ENCODE data around the gene CA5B. TPM values are rescaled to one million over a fixed set of nuclear protein-coding genes. Genes with fewer than 3 reads are reported as not detected.

Gene CA5B
- total RNA-seq, 2 donors from 2014 or later, result 14.0 to 31.7 TPM

- no peak for TF ChIP-seq CTCF (conservative IDR thresholded peaks at IDR 0.05)
These were observed 70.2 kb downstream of the CA5B start for GRCh38 chrX:15808254-15808653.

GRCh38 chrX:15812192-15812938 lies 74.3 kb downstream of the CA5B start:
- DNase-seq, result no peak
- Mint-ChIP-seq H3K27ac (no peak overlapping the region), H3K36me3 (ENCODE audit: low read depth) (peaks cover 79% of the 10 kb centered on the region), H3K27me3 (ENCODE audit: insufficient read depth) (no peaks in the 10 kb centered on the region), H3K4me3 (no peak overlapping the region), H3K4me1 (peaks cover 9% of the 10 kb centered on the region), H3K9me3 (no peaks in the 10 kb centered on the region)
- Histone ChIP-seq H3K4me3 (ENCODE audit: low read length) (no peak overlapping the region), H3K4me1 (ENCODE audit: control insufficient read depth, insufficient read depth, low read length) (no peaks in the 10 kb centered on the region), H3K36me3 (ENCODE audit: control insufficient read depth, insufficient read depth, low read length) (peaks cover 47% of the 10 kb centered on the region), H3K27ac (ENCODE audit: low read depth, low read length) (no peak overlapping the region), H3K9me3 (ENCODE audit: control insufficient read depth, low read length) (no peaks in the 10 kb centered on the region), H3K9ac (ENCODE audit: extremely low read depth, low read length, poor library complexity, severe bottlenecking) (no peak overlapping the region), H3K27me3 (ENCODE audit: control insufficient read depth, insufficient read depth, low read length, poor library complexity, severe bottlenecking) (no peaks in the 10 kb centered on the region)
- 98% methylated on average over 6 of the region's 8 CpGs; no CpG with 5 or more reads in 1 of the 2 experiments for WGBS, 2 experiments (ENCODE audit: insufficient coverage in 1 of 2, insufficient read length in 1 of 2)
- TF ChIP-seq CTCF (conservative IDR thresholded peaks at IDR 0.05), result no peak

More at GRCh38 chrX:15808254-15808653, 70.2 kb downstream of the CA5B start:
- no peaks in the 10 kb centered on the region for H3K27me3 ChIP-seq (ENCODE audit: control insufficient read depth, insufficient read depth, low read length, poor library complexity, severe bottlenecking)
- Mint-ChIP-seq H3K27ac (no peak overlapping the region), H3K27me3 (ENCODE audit: insufficient read depth) (no peaks in the 10 kb centered on the region), H3K9me3 (no peaks in the 10 kb centered on the region), H3K4me3 (no peak overlapping the region), H3K36me3 (ENCODE audit: low read depth) (peaks cover 78% of the 10 kb centered on the region), H3K4me1 (no peaks in the 10 kb centered on the region)
- no peak overlapping the region for H3K4me3 ChIP-seq (ENCODE audit: low read length)
- no peak overlapping the region for H3K9ac ChIP-seq (ENCODE audit: extremely low read depth, low read length, poor library complexity, severe bottlenecking)
- H3K9me3 ChIP-seq (ENCODE audit: control insufficient read depth, low read length), result no peaks in the 10 kb centered on the region
- DNase-seq, result no peak
- H3K36me3 ChIP-seq (ENCODE audit: control insufficient read depth, insufficient read depth, low read length), result peaks cover 40% of the 10 kb centered on the region
- H3K27ac ChIP-seq (ENCODE audit: low read depth, low read length), result no peak overlapping the region
- 100% methylated on average over 2 of the region's 4 CpGs; no CpG with 5 or more reads in 1 of the 2 experiments for WGBS, 2 experiments (ENCODE audit: insufficient coverage in 1 of 2, insufficient read length in 1 of 2)
- H3K4me1 ChIP-seq (ENCODE audit: control insufficient read depth, insufficient read depth, low read length), result no peaks in the 10 kb centered on the region

GRCh38 chrX:15813416-15813815 lies 75.3 kb downstream of the CA5B start:
- Histone ChIP-seq H3K36me3 (ENCODE audit: control insufficient read depth, insufficient read depth, low read length) (peaks cover 53% of the 10 kb centered on the region), H3K4me1 (ENCODE audit: control insufficient read depth, insufficient read depth, low read length) (no peaks in the 10 kb centered on the region), H3K4me3 (ENCODE audit: low read length) (no peak overlapping the region), H3K9ac (ENCODE audit: extremely low read depth, low read length, poor library complexity, severe bottlenecking) (no peak overlapping the region), H3K27ac (ENCODE audit: low read depth, low read length) (no peak overlapping the region), H3K27me3 (ENCODE audit: control insufficient read depth, insufficient read depth, low read length, poor library complexity, severe bottlenecking) (no peaks in the 10 kb centered on the region), H3K9me3 (ENCODE audit: control insufficient read depth, low read length) (no peaks in the 10 kb centered on the region)
- peaks cover 77% of the 10 kb centered on the region for H3K36me3 Mint-ChIP-seq (ENCODE audit: low read depth)
- TF ChIP-seq CTCF (conservative IDR thresholded peaks at IDR 0.05), result no peak
- no peak for DNase-seq
- H3K27me3 Mint-ChIP-seq (ENCODE audit: insufficient read depth), result no peaks in the 10 kb centered on the region
- 89% methylated on average over 1 of the region's 1 CpG; no CpG with 5 or more reads in 1 of the 2 experiments for WGBS, 2 experiments (ENCODE audit: insufficient coverage in 1 of 2, insufficient read length in 1 of 2)
- H3K4me3 Mint-ChIP-seq, result no peak overlapping the region
- peaks cover 9% of the 10 kb centered on the region for H3K4me1 Mint-ChIP-seq
- no peak overlapping the region for H3K27ac Mint-ChIP-seq
- no peaks in the 10 kb centered on the region for H3K9me3 Mint-ChIP-seq
